ENCODE results near the gene PLEKHB2. TPM values are rescaled to one million over a fixed set of nuclear protein-coding genes. Genes with fewer than 3 reads are reported as not detected.
A peak's percentile ranks its signal among the peaks of the same experiment; 100 is the strongest.

The PLEKHB2 gene
- total RNA-seq, 1 experiment from 2014 or later = 65.6 TPM

- peak overlapping the region; percentile 43; the same call in 1 of the 2 replicates for H3K27ac Mint-ChIP-seq
- no peak for ATAC-seq
- no peaks in the 10 kb centered on the region for H3K9me3 Mint-ChIP-seq
- H3K4me3 Mint-ChIP-seq = no peak overlapping the region
- CTCF ChIA-PET = no interaction called here
- H3K36me3 Mint-ChIP-seq = peaks cover 46% of the 10 kb centered on the region
- POLR2A ChIA-PET = no interaction called here
- no peaks in the 10 kb centered on the region for H3K27me3 Mint-ChIP-seq (ENCODE audit: low read depth)
- DNase-seq (ENCODE audit: low spot score) = no peak
- TF ChIP-seq NFYB (CRISPR knock-in tag; conservative IDR thresholded peaks at IDR 0.05; ENCODE audit: low read depth) (no peak), ZNF423 (CRISPR knock-in tag; IDR thresholded peaks at IDR 0.05) (no peak), ZNF263 (CRISPR knock-in tag; IDR thresholded peaks at IDR 0.05; ENCODE audit: low read depth) (no peak), SMAD3 (CRISPR knock-in tag; IDR thresholded peaks at IDR 0.05; ENCODE audit: borderline replicate concordance) (no peak), ZSCAN18 (CRISPR knock-in tag; IDR thresholded peaks at IDR 0.05) (no peak), CTCF (IDR thresholded peaks at IDR 0.05) (no peak), ZBTB43 (CRISPR knock-in tag; IDR thresholded peaks at IDR 0.05) (no peak), NR1H2 (CRISPR knock-in tag; IDR thresholded peaks at IDR 0.05) (no peak), ZNF532 (CRISPR knock-in tag; IDR thresholded peaks at IDR 0.05; ENCODE audit: borderline replicate concordance) (no peak), JUN (CRISPR knock-in tag; IDR thresholded peaks at IDR 0.05) (no peak), IRF2 (CRISPR knock-in tag; IDR thresholded peaks at IDR 0.05; ENCODE audit: borderline replicate concordance, low read depth) (no peak), CREM (CRISPR knock-in tag; IDR thresholded peaks at IDR 0.05) (no peak), ZMAT4 (CRISPR knock-in tag; IDR thresholded peaks at IDR 0.05) (no peak), ZNF138 (CRISPR knock-in tag; conservative IDR thresholded peaks at IDR 0.05) (no peak), NR2C2 (CRISPR knock-in tag; IDR thresholded peaks at IDR 0.05) (no peak), ZNF396 (CRISPR knock-in tag; IDR thresholded peaks at IDR 0.05; ENCODE audit: borderline replicate concordance) (no peak)
- H3K4me1 Mint-ChIP-seq = peaks cover 22% of the 10 kb centered on the region
Observed at GRCh38 chr2:131058920-131059319, 46.2 kb upstream of the PLEKHB2 start.

GRCh38 chr2:131063501-131064283 is 41.4 kb upstream of the PLEKHB2 start:
- ATAC-seq (no peak), DNase-seq (ENCODE audit: low spot score) (no peak)
- H3K4me1 Mint-ChIP-seq = peaks cover 20% of the 10 kb centered on the region
- CTCF ChIA-PET = no interaction called here
- no peaks in the 10 kb centered on the region for H3K27me3 Mint-ChIP-seq (ENCODE audit: low read depth)
- POLR2A ChIA-PET = no interaction called here
- H3K4me3 Mint-ChIP-seq = no peak overlapping the region
- no peaks in the 10 kb centered on the region for H3K9me3 Mint-ChIP-seq
- H3K27ac Mint-ChIP-seq = peak overlapping the region; percentile 60
- peaks cover 45% of the 10 kb centered on the region for H3K36me3 Mint-ChIP-seq
- no peak for TF ChIP-seq FOXP1 (CRISPR knock-in tag; IDR thresholded peaks at IDR 0.05; ENCODE audit: borderline replicate concordance)
- no peak for TF ChIP-seq USF1 (CRISPR knock-in tag; IDR thresholded peaks at IDR 0.05)
- no peak for TF ChIP-seq RORB (CRISPR knock-in tag; IDR thresholded peaks at IDR 0.05)
- no peak for TF ChIP-seq AFF4 (CRISPR knock-in tag; IDR thresholded peaks at IDR 0.05; ENCODE audit: borderline replicate concordance)
- TF ChIP-seq NR1H2 (CRISPR knock-in tag; IDR thresholded peaks at IDR 0.05) = no peak
